GM13977 (cell line): ENCODE results near the gene SRP68.

Experiments used
- DNase-seq: peaks from one replicate; pipeline ENCODE4 v3.0.0; 2012; ENCODE audit warnings: low spot score
- in situ Hi-C: fragments of 300-500 bp; cut with MboI; formaldehyde crosslinking; loops from one replicate; pipeline ENCODE4 v1.12.0; 2022; ENCODE audit warnings: low sequenced_read_pairs, low pct_unique_long_range_greater_than_20kb, mixed read lengths, inconsistent platforms; ENCODE audit not compliant: unreplicated experiment
- TF ChIP-seq, protein P1 (sequence below): IDR thresholded peaks from 2 replicates; pipeline ENCODE4 v1.5.1; 2012; ENCODE audit warnings: mild to moderate bottlenecking, control low read depth; ENCODE audit not compliant: insufficient read depth; ENCODE audit errors: extremely low read depth, missing control alignments

SRP68 gene

DNA sequence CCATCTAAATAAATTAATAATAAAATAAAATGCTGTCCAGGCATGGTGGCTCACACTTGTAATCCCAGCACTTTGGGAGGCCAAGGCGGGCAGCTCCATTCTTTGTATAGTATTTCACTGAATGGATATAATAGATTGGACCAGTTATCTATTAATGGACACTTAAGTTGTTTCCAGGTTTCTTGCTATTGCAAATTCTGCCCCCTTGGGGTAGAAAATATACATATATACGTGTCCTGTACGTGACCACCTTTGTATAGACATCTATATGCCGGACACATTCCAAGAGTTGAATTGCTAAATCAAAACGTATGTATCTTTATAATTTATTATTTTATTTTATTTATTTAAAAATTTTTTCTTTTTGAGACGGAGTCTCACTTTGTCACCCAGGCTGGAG lies 35.2 kb upstream of the SRP68 start:
- in situ Hi-C loops: no loop called here
- DNase-seq: no peak
- TF ChIP-seq, protein P1, sequence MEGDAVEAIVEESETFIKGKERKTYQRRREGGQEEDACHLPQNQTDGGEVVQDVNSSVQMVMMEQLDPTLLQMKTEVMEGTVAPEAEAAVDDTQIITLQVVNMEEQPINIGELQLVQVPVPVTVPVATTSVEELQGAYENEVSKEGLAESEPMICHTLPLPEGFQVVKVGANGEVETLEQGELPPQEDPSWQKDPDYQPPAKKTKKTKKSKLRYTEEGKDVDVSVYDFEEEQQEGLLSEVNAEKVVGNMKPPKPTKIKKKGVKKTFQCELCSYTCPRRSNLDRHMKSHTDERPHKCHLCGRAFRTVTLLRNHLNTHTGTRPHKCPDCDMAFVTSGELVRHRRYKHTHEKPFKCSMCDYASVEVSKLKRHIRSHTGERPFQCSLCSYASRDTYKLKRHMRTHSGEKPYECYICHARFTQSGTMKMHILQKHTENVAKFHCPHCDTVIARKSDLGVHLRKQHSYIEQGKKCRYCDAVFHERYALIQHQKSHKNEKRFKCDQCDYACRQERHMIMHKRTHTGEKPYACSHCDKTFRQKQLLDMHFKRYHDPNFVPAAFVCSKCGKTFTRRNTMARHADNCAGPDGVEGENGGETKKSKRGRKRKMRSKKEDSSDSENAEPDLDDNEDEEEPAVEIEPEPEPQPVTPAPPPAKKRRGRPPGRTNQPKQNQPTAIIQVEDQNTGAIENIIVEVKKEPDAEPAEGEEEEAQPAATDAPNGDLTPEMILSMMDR: peak; percentile 20

DNA sequence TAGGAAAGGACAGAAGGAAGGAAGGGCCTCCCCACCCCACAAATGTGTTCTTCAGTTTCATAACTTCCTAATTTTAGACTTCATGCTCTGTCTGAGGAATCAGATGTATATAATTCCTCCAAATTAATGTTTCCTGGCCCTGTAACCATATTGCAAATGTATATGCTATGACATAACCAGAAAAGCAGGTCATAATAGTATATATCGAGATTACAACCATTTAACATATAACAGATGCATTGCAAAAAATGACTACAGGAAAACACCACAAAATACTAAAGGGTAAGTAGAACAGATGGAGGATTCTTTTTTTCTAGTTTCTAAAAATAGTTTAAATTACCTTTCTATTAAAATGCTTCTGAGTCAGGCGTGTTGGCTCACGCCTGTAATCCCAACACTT lies 34.4 kb upstream of the SRP68 start:
- no peak for DNase-seq
- in situ Hi-C loops: no loop called here
- TF ChIP-seq, protein P1: no peak

DNA sequence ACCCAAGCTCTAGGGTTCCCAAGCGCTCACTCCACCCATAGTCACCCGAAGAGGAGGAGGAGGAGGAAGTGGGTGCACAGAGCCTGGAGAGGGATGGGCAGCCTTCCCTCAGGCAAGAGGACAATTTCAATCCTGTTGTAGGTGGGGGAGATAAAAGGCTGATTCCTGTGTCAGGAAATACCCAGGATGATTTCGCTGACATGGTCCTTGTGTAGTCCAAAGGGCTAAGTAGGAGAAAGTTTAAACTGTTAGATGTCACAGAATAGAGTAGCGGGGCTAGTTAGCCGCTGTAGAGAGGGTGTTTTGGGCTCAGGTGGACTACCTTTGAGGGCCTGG lies 32.5 kb upstream of the SRP68 start:
- no peak for DNase-seq
- in situ Hi-C loops: no loop called here
- TF ChIP-seq, protein P1: no peak

DNA sequence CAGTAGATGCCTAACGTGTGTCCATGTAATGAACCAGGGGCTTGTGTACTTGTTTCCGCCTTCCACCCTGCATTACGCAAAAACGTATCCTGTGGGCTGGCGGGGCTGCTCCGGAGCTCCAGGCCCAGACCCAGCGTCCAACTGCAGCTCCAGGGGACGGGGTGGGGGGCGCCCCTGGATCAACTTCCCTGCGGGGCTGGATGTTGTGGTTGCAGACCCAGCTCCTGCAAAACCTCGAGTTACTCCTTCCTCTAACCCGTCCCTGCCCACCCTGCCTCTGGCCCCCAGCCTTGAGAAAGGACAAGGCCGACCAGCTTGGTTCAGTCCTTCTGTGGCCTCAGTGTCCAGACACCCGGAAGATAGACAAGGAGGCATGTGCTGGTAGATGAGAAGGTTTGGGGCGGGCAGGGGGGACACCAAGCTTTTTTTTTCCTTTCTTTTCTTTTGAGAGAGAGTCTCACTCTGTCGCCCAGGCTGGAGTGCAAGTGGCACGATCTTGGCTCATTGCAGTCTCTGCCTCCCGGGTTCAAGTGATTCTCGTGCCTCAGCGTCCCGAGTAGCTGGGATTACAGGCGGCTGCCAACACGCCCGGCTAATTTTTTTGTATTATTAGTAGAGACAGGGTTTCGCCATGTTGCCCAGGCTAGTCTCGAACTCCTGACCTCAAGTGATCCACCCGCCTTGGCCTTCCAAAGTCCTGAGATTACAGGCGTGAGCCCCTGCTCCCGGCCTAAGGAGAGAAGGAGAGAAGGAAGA lies 32.0 kb upstream of the SRP68 start:
- no peak for DNase-seq
- in situ Hi-C loops: no loop called here
- TF ChIP-seq, protein P1: no peak

DNA sequence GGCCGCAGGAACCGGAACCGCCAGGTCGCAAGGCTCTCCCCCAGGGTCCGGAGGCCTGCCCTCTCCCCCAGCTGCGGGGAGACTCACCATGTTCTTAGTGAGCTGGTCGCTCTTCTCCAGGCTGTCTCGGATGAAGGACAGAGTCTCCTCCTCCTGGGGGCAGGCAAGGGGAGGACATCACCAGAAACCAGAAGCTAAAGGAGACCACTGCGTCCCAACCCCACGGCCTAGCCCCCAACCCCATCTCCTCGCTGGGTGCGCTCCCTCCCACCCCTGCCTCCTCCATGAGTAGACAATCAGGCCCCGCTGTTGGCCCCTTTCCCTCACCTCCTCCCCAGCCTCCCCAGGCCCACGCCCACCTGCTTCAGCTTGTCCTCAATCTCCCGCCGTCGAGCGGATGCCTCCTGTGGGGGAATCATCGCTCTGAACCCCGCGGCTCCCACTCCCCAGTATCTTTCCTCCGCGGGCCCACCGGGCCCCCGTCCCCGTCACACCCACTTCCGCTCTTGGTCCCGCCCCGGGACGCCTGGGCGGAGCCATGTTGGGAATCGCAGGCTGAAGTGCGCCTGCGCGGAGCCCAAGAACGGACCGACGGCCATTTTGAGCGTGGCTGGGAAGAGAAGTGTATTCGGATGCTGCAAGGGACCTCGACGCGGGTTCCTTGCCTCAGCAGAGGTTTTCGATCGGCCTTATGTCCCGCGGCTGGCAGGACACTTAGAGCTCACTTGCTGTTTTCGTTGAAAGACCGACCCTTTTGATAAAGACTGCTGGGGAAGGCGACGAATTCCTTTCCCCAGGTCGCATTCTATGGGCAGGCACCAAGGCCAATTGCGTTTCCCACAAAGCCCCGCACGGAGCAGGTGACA lies 31.2 kb upstream of the SRP68 start, which contains the start of gene EXOC7:
TSS of gene EXOC7 (minus strand) at position 514 of the 866 bp plus-strand sequence. CDS start at position 419, 95 bp downstream.
- in situ Hi-C loops: no loop called here
- TF ChIP-seq, protein P1: no peak
- DNase-seq: peak; percentile 97

DNA sequence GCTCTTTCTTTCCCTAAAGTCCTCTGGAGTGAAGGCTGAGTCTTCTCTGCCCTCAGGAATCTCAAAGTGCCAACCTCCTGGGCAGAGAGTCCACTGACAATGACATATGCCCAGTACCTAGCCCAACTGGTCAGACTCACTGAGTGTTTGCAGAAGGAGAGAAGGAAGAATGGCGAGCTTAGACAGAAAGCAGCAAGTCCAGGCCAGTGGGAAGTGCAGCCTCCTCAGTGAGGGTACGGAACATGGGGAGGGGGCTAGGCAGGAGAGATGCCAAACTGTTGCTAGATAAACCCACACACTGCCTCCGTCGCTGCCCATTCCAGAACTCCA lies 30.6 kb upstream of the SRP68 start:
- in situ Hi-C loops: no loop called here
- DNase-seq: no peak
- TF ChIP-seq, protein P1: no peak
